Heart left ventricle (tissue), 16 donors: ENCODE data around the gene KCNJ10. TPM values are rescaled to one million over a fixed set of nuclear protein-coding genes. Genes with fewer than 3 reads are reported as not detected.

Source experiments
- ATAC-seq, 4 donors: fragments of 200-7000 bp; cut with Tn5 transposase; one replicate each; pipeline ENCODE4 v1.9.1; 2020 to 2022; ENCODE audit warnings: moderate library complexity in 4 of 4, mild to moderate bottlenecking in 3 of 4, moderate number of reproducible peaks in 1 of 4
- DNase-seq, 5 donors: peaks; one replicate each; pipeline ENCODE4 v3.0.0-alpha.2; 2020
- H3K27ac ChIP-seq, 12 donors: fragments of 200-600 bp; sonication (generic) in 4 of 12; one replicate each; pipeline versions ENCODE4 v1.5.0 to v1.8.0; 2016 to 2022; ENCODE audit warnings: mild to moderate bottlenecking in 2 of 12
- H3K27me3 ChIP-seq, 9 donors: fragments of 200-600 bp; sonication (generic) in 2 of 9; one replicate each; pipeline versions ENCODE4 v1.5.1 to v1.8.0; 2016 to 2022; ENCODE audit warnings: mild to moderate bottlenecking in 3 of 9
- H3K36me3 ChIP-seq, 9 donors: fragments of 200-600 bp; sonication (generic) in 2 of 9; one replicate each; pipeline versions ENCODE4 v1.5.0 to v1.8.0; 2018 to 2022; ENCODE audit warnings: mild to moderate bottlenecking in 2 of 9
- H3K4me1 ChIP-seq, 12 donors: fragments of 200-600 bp; sonication (generic) in 4 of 12; one replicate each; pipeline versions ENCODE4 v1.5.0 to v1.8.0; 2016 to 2022; ENCODE audit warnings: mild to moderate bottlenecking in 3 of 12
- H3K4me3 ChIP-seq, 12 donors: fragments of 200-600 bp; sonication (generic) in 4 of 12; one replicate each; pipeline versions ENCODE4 v1.5.0 to v1.8.0; 2017 to 2022; ENCODE audit warnings: mild to moderate bottlenecking in 9 of 12, moderate library complexity in 4 of 12
- H3K9me3 ChIP-seq, 12 donors: fragments of 200-600 bp; sonication (generic) in 4 of 12; one replicate each; pipeline versions ENCODE4 v1.5.0 to v1.8.0; 2016 to 2022; ENCODE audit warnings: mild to moderate bottlenecking in 1 of 12
- CTCF ChIP-seq, 12 donors: fragments of 200-600 bp; sonication (generic) in 4 of 12; IDR thresholded peaks; one replicate each; pipeline versions ENCODE4 v1.5.0 to v1.8.0; 2018 to 2022; ENCODE audit warnings: antibody characterized with exemption in 12 of 12, mild to moderate bottlenecking in 5 of 12
- POLR2A ChIP-seq, 2 donors: fragments of 450-650 bp; IDR thresholded peaks; one replicate each; pipeline ENCODE4 v1.6.1; 2017; ENCODE audit warnings: antibody characterized with exemption in 2 of 2, mild to moderate bottlenecking in 2 of 2, moderate library complexity in 2 of 2
- WGBS, 4 donors: extraction: QIAGEN DNeasy Blood & Tissue Kit in 2 of 4; methylation state at CpG; one replicate each; pipeline versions ENCODE4 v1.1.5 to v1.1.7; 2013 to 2018; 5-methylcytosine and 5-hydroxymethylcytosine counted together
- intact Hi-C, 10 donors: fragments of 100-400 bp; cut with DNase I; formaldehyde crosslinking; loops; one replicate each; pipeline versions ENCODE4 v1.11.1 to v1.14.2; 2022
- polyA plus RNA-seq, 2 donors: library from polyadenylated mRNA; stranded (reverse); fragments of 200-250 nt; gene quantifications; one replicate each; pipeline ENCODE4 v1.2.3, GENCODE V29; 2013
- total RNA-seq, 9 donors: library from RNA; depleted of rRNA in 2 of 9; stranded (reverse); fragments of >200 nt in 2 of 9; fragmentation: NEBNext Ultra II Directional in 3 of 9; extraction: Animal tissue kit (Norgen Biotek cat#: 25700) in 3 of 9; gene quantifications; one replicate each; pipeline versions ENCODE4 v1.1.0 to v1.2.4, GENCODE V29; 2016 to 2023
- donor health status: ischemic (EF 13 %, LVEDD 7.1; RV severe dilation, severe dysfunction).
- donor health status: healthy with polysubstance abuse.
- donor health status: DM: no; HTN: yes; CAD: no.
- donor health status: DM: no; HTN: no; CAD: no.
- donor health status: ischemic (EF 25% LVEDD 6.9; RV normal size, moderate dysfunction).
- donor health status: ischemic (EF 25% LVEDD 5.7; RV mildly dilated, moderate dysfunction).
- donor health status: healthy.
- donor health status: DM: yes; HTN: yes; CAD: no.
- donor health status: ischemic (EF 35%, LVEDD 5.7; RV mildly dilated, moderate dysfunction).
- donor health status: nonischemic (EF 11% LVEDD 7.7; RV severe dilation, severe dysfunction).
- donor health status: DM: yes; HTN: yes; CAD: no.
- donor health status: PGD.
- donor health status: ischemic (EF 29% LVEDD 5.4; RV normal size, mild dysfunction).
- donor health status: nonischemic (EF 23%, LVEDD 6.1; RV moderate dilation, normal function).

The KCNJ10 gene
- total and polyA plus RNA-seq, 11 donors = 0.08 to 1.1 (median 0.48) TPM; not detected in 8

- ATAC-seq (no peak), DNase-seq (no peak)
- 69 to 74% (median 72%) methylated on average over 4 of the region's 4 CpGs for WGBS, 4 donors
- Histone ChIP-seq H3K4me3 (no peak overlapping the region), H3K27me3 (peaks cover 0 to 69% (median 32%) of the 10 kb centered on the region in 9 donors), H3K9me3 (no peaks in the 10 kb centered on the region), H3K27ac (no peak overlapping the region), H3K36me3 (no peaks in the 10 kb centered on the region), H3K4me1 (peaks cover 0 to 45% (median 4%) of the 10 kb centered on the region in 12 donors)
- intact Hi-C loops = no loop called here
- TF ChIP-seq CTCF (IDR thresholded peaks at IDR 0.05) (no peak), POLR2A (IDR thresholded peaks at IDR 0.05) (no peak)
These were observed 9.5 kb upstream of the KCNJ10 start for GRCh38 chr1:160079448-160079847.

GRCh38 chr1:160078512-160079195 lies 8.7 kb upstream of the KCNJ10 start:
- Histone ChIP-seq H3K4me1 (peaks cover 0 to 37% (median under 1%) of the 10 kb centered on the region in 12 donors), H3K4me3 (no peak overlapping the region), H3K27me3 (peaks cover 0 to 61% (median 29%) of the 10 kb centered on the region in 9 donors), H3K9me3 (no peaks in the 10 kb centered on the region), H3K36me3 (no peaks in the 10 kb centered on the region), H3K27ac (no peak overlapping the region)
- WGBS, 4 donors = 20 to 25% (median 22%) methylated on average over 8 of the region's 8 CpGs
- no peak for DNase-seq
- TF ChIP-seq CTCF (IDR thresholded peaks at IDR 0.05) (peak; percentile 36 to 86 (median 57)), POLR2A (IDR thresholded peaks at IDR 0.05) (no peak)
- intact Hi-C loops = no loop called here
- ATAC-seq = peak in 2 of 4 donors; percentile 33 to 48

- DNase-seq (no peak), ATAC-seq (no peak)
- Histone ChIP-seq H3K4me3 (no peak overlapping the region), H3K27me3 (peaks cover 0 to 49% (median 29%) of the 10 kb centered on the region in 9 donors), H3K27ac (peak overlapping the region in 1 of 12 donors; percentile 80), H3K36me3 (no peaks in the 10 kb centered on the region), H3K4me1 (peaks cover 0 to 34% (median 0%) of the 10 kb centered on the region in 12 donors), H3K9me3 (no peaks in the 10 kb centered on the region)
- TF ChIP-seq CTCF (IDR thresholded peaks at IDR 0.05) = no peak
- no peak for TF ChIP-seq POLR2A (IDR thresholded peaks at IDR 0.05)
- intact Hi-C loops = no loop called here
These were observed 7.5 kb upstream of the KCNJ10 start for GRCh38 chr1:160077486-160077885.

- intact Hi-C loops = no loop called here
- H3K4me3 ChIP-seq = no peak overlapping the region
- peak overlapping the region in 1 of 12 donors; percentile 80 for H3K27ac ChIP-seq
- TF ChIP-seq POLR2A (IDR thresholded peaks at IDR 0.05) (no peak), CTCF (IDR thresholded peaks at IDR 0.05) (no peak)
- ATAC-seq = no peak
- 81 to 83% (median 82%) methylated on average over 3 of the region's 3 CpGs for WGBS, 4 donors
- H3K4me1 ChIP-seq = peaks cover 0 to 34% (median 0%) of the 10 kb centered on the region in 12 donors
- DNase-seq = no peak
- H3K9me3 ChIP-seq = no peaks in the 10 kb centered on the region
- peaks cover 0 to 37% (median 24%) of the 10 kb centered on the region in 9 donors for H3K27me3 ChIP-seq
- H3K36me3 ChIP-seq = no peaks in the 10 kb centered on the region
These were observed 6.3 kb upstream of the KCNJ10 start for GRCh38 chr1:160076295-160076694.
